GM23338 (cell line): Measurements from ENCODE around the gene CDK14.

Source experiments
- EZH2 ChIP-seq: fragments of 200-600 bp; sonication (generic); IDR thresholded peaks from one replicate; pipeline ENCODE4 v1.8.0; 2017; ENCODE audit warnings: antibody characterized with exemption, mild to moderate bottlenecking, low read depth; ENCODE audit not compliant: unreplicated experiment
- EZH2phosphoT487 ChIP-seq: fragments of 200-600 bp; sonication (generic); IDR thresholded peaks from one replicate; pipeline ENCODE4 v1.8.1; 2018; ENCODE audit warnings: antibody characterized with exemption; ENCODE audit not compliant: unreplicated experiment
- POLR2AphosphoS5 ChIP-seq: IDR thresholded peaks from 2 replicates; pipeline ENCODE4 v1.6.1; 2016; ENCODE audit warnings: antibody characterized with exemption, low read depth
- TF ChIP-seq, protein P1 (sequence below), 2 experiments: fragments of 200-600 bp in 1 of 2; sonication (generic) in 1 of 2; conservative IDR thresholded peaks; 2 replicates each; pipeline versions ENCODE4 v1.5.1 to v1.6.1; 2016 to 2017; ENCODE audit warnings: antibody characterized with exemption in 2 of 2, low read depth in 2 of 2, mild to moderate bottlenecking in 2 of 2, moderate library complexity in 1 of 2
- TF ChIP-seq, protein P2 (sequence below): fragments of 250-450 bp; sonication (Bioruptor Pico); IDR thresholded peaks from 2 replicates; pipeline ENCODE4 v1.5.0; 2020; ENCODE audit warnings: mild to moderate bottlenecking, moderate library complexity
- TF ChIP-seq, protein P3 (sequence below): IDR thresholded peaks from one replicate; pipeline ENCODE4 v1.6.1; 2018; ENCODE audit warnings: antibody characterized with exemption; ENCODE audit not compliant: unreplicated experiment

DNA sequence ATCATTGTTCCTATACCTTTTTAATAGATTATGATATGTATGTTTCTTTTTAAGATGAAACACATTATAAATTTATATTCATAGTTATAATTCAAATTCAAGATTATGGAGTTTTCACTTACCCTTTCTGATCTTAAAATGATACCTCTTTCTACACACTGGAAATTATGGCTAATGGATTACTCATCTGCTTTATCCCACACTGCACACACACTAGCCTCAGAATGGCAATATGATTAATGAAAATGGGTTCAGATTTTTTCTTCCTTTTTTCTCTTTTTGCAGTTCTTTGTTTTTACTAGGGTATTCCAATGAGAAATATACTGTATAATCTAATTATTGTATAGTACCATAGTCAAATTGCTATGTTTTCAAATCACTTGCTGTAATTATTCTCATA lies 585.8 kb downstream of the CDK14 start:
- TF ChIP-seq, protein P1, sequence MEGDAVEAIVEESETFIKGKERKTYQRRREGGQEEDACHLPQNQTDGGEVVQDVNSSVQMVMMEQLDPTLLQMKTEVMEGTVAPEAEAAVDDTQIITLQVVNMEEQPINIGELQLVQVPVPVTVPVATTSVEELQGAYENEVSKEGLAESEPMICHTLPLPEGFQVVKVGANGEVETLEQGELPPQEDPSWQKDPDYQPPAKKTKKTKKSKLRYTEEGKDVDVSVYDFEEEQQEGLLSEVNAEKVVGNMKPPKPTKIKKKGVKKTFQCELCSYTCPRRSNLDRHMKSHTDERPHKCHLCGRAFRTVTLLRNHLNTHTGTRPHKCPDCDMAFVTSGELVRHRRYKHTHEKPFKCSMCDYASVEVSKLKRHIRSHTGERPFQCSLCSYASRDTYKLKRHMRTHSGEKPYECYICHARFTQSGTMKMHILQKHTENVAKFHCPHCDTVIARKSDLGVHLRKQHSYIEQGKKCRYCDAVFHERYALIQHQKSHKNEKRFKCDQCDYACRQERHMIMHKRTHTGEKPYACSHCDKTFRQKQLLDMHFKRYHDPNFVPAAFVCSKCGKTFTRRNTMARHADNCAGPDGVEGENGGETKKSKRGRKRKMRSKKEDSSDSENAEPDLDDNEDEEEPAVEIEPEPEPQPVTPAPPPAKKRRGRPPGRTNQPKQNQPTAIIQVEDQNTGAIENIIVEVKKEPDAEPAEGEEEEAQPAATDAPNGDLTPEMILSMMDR (conservative IDR thresholded peaks at IDR 0.05; ENCODE audit: low read depth in 2 of 2) = no peak
- TF ChIP-seq, protein P2, sequence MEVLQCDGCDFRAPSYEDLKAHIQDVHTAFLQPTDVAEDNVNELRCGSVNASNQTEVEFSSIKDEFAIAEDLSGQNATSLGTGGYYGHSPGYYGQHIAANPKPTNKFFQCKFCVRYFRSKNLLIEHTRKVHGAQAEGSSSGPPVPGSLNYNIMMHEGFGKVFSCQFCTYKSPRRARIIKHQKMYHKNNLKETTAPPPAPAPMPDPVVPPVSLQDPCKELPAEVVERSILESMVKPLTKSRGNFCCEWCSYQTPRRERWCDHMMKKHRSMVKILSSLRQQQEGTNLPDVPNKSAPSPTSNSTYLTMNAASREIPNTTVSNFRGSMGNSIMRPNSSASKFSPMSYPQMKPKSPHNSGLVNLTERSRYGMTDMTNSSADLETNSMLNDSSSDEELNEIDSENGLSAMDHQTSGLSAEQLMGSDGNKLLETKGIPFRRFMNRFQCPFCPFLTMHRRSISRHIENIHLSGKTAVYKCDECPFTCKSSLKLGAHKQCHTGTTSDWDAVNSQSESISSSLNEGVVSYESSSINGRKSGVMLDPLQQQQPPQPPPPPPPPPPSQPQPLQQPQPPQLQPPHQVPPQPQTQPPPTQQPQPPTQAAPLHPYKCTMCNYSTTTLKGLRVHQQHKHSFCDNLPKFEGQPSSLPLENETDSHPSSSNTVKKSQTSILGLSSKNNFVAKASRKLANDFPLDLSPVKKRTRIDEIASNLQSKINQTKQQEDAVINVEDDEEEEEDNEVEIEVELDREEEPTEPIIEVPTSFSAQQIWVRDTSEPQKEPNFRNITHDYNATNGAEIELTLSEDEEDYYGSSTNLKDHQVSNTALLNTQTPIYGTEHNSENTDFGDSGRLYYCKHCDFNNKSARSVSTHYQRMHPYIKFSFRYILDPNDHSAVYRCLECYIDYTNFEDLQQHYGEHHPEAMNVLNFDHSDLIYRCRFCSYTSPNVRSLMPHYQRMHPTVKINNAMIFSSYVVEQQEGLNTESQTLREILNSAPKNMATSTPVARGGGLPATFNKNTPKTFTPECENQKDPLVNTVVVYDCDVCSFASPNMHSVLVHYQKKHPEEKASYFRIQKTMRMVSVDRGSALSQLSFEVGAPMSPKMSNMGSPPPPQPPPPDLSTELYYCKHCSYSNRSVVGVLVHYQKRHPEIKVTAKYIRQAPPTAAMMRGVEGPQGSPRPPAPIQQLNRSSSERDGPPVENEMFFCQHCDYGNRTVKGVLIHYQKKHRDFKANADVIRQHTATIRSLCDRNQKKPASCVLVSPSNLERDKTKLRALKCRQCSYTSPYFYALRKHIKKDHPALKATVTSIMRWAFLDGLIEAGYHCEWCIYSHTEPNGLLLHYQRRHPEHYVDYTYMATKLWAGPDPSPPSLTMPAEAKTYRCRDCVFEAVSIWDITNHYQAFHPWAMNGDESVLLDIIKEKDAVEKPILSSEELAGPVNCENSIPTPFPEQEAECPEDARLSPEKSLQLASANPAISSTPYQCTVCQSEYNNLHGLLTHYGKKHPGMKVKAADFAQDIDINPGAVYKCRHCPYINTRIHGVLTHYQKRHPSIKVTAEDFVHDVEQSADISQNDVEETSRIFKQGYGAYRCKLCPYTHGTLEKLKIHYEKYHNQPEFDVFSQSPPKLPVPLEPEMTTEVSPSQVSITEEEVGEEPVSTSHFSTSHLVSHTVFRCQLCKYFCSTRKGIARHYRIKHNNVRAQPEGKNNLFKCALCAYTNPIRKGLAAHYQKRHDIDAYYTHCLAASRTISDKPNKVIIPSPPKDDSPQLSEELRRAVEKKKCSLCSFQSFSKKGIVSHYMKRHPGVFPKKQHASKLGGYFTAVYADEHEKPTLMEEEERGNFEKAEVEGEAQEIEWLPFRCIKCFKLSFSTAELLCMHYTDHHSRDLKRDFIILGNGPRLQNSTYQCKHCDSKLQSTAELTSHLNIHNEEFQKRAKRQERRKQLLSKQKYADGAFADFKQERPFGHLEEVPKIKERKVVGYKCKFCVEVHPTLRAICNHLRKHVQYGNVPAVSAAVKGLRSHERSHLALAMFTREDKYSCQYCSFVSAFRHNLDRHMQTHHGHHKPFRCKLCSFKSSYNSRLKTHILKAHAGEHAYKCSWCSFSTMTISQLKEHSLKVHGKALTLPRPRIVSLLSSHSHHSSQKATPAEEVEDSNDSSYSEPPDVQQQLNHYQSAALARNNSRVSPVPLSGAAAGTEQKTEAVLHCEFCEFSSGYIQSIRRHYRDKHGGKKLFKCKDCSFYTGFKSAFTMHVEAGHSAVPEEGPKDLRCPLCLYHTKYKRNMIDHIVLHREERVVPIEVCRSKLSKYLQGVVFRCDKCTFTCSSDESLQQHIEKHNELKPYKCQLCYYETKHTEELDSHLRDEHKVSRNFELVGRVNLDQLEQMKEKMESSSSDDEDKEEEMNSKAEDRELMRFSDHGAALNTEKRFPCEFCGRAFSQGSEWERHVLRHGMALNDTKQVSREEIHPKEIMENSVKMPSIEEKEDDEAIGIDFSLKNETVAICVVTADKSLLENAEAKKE (CRISPR knock-in tag) = no peak
- TF ChIP-seq EZH2phosphoT487 = no peak
- no peak for TF ChIP-seq POLR2AphosphoS5
- no peak for TF ChIP-seq EZH2
- TF ChIP-seq, protein P3, sequence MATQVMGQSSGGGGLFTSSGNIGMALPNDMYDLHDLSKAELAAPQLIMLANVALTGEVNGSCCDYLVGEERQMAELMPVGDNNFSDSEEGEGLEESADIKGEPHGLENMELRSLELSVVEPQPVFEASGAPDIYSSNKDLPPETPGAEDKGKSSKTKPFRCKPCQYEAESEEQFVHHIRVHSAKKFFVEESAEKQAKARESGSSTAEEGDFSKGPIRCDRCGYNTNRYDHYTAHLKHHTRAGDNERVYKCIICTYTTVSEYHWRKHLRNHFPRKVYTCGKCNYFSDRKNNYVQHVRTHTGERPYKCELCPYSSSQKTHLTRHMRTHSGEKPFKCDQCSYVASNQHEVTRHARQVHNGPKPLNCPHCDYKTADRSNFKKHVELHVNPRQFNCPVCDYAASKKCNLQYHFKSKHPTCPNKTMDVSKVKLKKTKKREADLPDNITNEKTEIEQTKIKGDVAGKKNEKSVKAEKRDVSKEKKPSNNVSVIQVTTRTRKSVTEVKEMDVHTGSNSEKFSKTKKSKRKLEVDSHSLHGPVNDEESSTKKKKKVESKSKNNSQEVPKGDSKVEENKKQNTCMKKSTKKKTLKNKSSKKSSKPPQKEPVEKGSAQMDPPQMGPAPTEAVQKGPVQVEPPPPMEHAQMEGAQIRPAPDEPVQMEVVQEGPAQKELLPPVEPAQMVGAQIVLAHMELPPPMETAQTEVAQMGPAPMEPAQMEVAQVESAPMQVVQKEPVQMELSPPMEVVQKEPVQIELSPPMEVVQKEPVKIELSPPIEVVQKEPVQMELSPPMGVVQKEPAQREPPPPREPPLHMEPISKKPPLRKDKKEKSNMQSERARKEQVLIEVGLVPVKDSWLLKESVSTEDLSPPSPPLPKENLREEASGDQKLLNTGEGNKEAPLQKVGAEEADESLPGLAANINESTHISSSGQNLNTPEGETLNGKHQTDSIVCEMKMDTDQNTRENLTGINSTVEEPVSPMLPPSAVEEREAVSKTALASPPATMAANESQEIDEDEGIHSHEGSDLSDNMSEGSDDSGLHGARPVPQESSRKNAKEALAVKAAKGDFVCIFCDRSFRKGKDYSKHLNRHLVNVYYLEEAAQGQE = no peak
